HUDEP-2 (cell line): ENCODE data around the gene GSK3A.
A peak's percentile ranks its signal among the peaks of the same experiment; 100 is the strongest.

Experiments used
- DNase-seq, 76 experiments: peaks; one replicate each; lab custom pipeline; 2025; ENCODE audit not compliant: unreplicated experiment in 76 of 76; lab: John Stamatoyannopoulos, UW

GSK3A gene

GRCh38 chr19:42232435-42232834 is 10.0 kb downstream of the GSK3A start:
- DNase-seq = no peak

- DNase-seq = no peak
Observed at GRCh38 chr19:42230571-42230970, 11.8 kb downstream of the GSK3A start.

- DNase-seq = peak in 64 of 76 experiments; percentile 24 to 81 (median 56)
Observed at GRCh38 chr19:42229855-42230351, 12.5 kb downstream of the GSK3A start.

- DNase-seq = peak in 63 of 76 experiments; percentile 19 to 82 (median 63)
Observed at GRCh38 chr19:42229301-42229854, 13.0 kb downstream of the GSK3A start.

GRCh38 chr19:42228641-42229040 is 13.8 kb downstream of the GSK3A start:
- peak in 15 of 76 experiments; percentile 15 to 45 (median 35) for DNase-seq

- DNase-seq = no peak
Observed at GRCh38 chr19:42226886-42227285, 15.5 kb downstream of the GSK3A start.

- no peak for DNase-seq
Observed at GRCh38 chr19:42225718-42226292, 16.6 kb downstream of the GSK3A start.

GRCh38 chr19:42224940-42225717 is 17.3 kb downstream of the GSK3A start:
- no peak for DNase-seq

- DNase-seq = no peak
Observed at GRCh38 chr19:42220751-42221097, 21.7 kb downstream of the GSK3A start.

GRCh38 chr19:42219812-42220750 is 22.3 kb downstream of the GSK3A start, which contains the start of gene ZNF526:
TSS of gene ZNF526 (plus strand) at chr19:42220312. CDS start at chr19:42224404, 4,092 bp downstream.
- peak; percentile 76 to 100 (median 98) for DNase-seq

- peak; percentile 47 to 100 (median 99) for DNase-seq
Observed at GRCh38 chr19:42217520-42218437, 24.6 kb downstream of the GSK3A start, which contains the start of gene DEDD2. TSS of gene DEDD2 (minus strand) at chr19:42217677. CDS start at chr19:42217007, 670 bp downstream.

GRCh38 chr19:42216653-42217519 is 25.5 kb downstream of the GSK3A start:
- DNase-seq = peak in 24 of 76 experiments; percentile 23 to 67 (median 44)

GRCh38 chr19:42214810-42215485 is 27.5 kb downstream of the GSK3A start:
- DNase-seq = no peak

- no peak for DNase-seq
Observed at GRCh38 chr19:42212886-42213285, 29.5 kb downstream of the GSK3A start.

- no peak for DNase-seq
Observed at GRCh38 chr19:42208612-42209011, 33.8 kb downstream of the GSK3A start.

- DNase-seq = peak in 4 of 76 experiments; percentile 17 to 30 (median 22)
Observed at GRCh38 chr19:42207767-42208271, 34.6 kb downstream of the GSK3A start.

GRCh38 chr19:42206871-42207755 is 35.3 kb downstream of the GSK3A start:
- DNase-seq = peak in 7 of 76 experiments; percentile 21 to 34 (median 23)
